ENCODE data around the gene IFNA7. TPM values are rescaled to one million over a fixed set of nuclear protein-coding genes. Genes with fewer than 3 reads are reported as not detected.

IFNA7 gene
- total and polyA plus RNA-seq, 2 donors (not counting 1 experiment from before 2014, with no cell fraction given) = not detected

DNA sequence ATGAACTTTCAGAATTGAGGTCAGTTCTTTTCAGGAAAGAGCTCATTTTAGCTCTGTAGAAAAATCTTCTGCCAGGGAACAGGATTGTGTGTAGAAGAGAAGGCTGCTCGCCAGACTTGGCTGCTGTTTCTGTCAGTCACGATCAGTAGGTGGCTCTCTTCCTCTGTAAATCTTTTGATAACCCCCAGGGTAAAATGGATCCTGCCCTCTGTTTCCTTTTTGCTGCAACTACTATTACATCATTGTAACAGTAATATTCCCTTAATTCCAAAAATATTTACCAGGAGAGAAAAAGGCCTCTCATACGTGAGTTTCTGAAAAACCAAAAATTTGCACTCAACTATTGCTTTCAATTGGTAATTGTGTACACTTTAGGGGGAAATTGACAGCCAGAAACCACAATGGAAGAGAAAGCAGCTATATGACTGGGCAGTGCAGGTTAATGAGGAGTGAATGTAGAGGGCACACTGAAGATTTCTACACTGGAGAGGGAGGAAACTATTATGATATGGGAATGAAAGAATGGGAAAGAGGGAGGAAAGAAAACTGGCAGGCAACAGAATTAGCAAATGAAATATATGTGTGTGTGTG, 47.9 kb downstream of the IFNA7 start:
- H3K4me2 ChIP-seq (ENCODE audit: extremely low read depth, insufficient read depth, low read length) = no peak overlapping the region

DNA sequence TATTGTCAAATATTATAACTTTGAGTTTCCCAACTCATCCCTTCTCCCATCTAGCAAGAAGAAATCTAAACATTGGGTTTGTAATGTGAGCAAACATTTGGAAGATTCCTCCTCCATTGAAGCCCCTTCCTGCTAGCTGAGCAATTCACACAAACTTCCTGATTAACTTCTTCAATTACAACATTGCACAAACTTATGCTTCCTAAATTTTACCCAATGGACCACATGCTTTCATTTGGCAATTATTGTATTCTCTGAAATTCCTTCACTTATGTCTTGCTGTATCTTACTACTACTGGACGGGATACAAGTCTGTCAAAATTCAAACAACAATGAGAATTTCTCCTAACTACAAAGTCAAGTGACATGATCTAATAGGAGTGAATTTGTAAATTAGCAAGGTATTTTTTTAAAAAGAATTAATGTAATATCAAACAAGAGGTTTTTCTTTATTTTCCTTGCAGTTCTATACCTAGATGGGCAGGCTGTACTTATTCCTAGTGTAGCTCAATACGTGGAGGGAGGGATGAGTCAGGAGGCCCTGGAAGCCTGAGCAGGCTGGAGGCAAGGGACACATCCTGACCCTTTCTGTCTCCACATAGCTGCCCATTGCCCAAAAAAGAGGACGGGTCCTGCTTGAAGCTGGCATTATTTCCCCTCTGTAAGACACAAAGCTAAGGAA, 48.5 kb downstream of the IFNA7 start:
- no peak overlapping the region for H3K27ac ChIP-seq (ENCODE audit: insufficient read depth, low read length)
- peak in 1 of 2 donors; percentile 20 for DNase-seq (ENCODE audit: low read depth in 2 of 2)
- H2AFZ ChIP-seq (ENCODE audit: low read length) = no peak overlapping the region
- no peaks in the 10 kb centered on the region for H3K27me3 ChIP-seq (ENCODE audit: control insufficient read depth, insufficient read depth, low read length)
- no peaks in the 10 kb centered on the region for H3K36me3 ChIP-seq (ENCODE audit: control insufficient read depth, insufficient read depth, low read length)
- no peak overlapping the region for H3K4me2 ChIP-seq (ENCODE audit: extremely low read depth, insufficient read depth, low read length)
- no peaks in the 10 kb centered on the region for H3K4me1 ChIP-seq (ENCODE audit: control insufficient read depth, extremely low read depth, insufficient read depth, low read length)
- no peak for TF ChIP-seq EZH2 (IDR thresholded peaks at IDR 0.05; ENCODE audit: low read length, missing control alignments)
- TF ChIP-seq, protein P1, sequence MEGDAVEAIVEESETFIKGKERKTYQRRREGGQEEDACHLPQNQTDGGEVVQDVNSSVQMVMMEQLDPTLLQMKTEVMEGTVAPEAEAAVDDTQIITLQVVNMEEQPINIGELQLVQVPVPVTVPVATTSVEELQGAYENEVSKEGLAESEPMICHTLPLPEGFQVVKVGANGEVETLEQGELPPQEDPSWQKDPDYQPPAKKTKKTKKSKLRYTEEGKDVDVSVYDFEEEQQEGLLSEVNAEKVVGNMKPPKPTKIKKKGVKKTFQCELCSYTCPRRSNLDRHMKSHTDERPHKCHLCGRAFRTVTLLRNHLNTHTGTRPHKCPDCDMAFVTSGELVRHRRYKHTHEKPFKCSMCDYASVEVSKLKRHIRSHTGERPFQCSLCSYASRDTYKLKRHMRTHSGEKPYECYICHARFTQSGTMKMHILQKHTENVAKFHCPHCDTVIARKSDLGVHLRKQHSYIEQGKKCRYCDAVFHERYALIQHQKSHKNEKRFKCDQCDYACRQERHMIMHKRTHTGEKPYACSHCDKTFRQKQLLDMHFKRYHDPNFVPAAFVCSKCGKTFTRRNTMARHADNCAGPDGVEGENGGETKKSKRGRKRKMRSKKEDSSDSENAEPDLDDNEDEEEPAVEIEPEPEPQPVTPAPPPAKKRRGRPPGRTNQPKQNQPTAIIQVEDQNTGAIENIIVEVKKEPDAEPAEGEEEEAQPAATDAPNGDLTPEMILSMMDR (conservative IDR thresholded peaks at IDR 0.05 in 1 of 2, IDR thresholded peaks at IDR 0.05 in 1 of 2; ENCODE audit: low read depth in 1 of 2, low read length in 2 of 2) = no peak
- H3K9me3 ChIP-seq (ENCODE audit: control insufficient read depth, insufficient read depth, low read depth, low read length) = no peaks in the 10 kb centered on the region
- no peaks in the 10 kb centered on the region for H4K20me1 ChIP-seq (ENCODE audit: control insufficient read depth, extremely low read depth, insufficient read depth, low read length)
- H3K79me2 ChIP-seq (ENCODE audit: control insufficient read depth, insufficient read depth, low read length) = no peaks in the 10 kb centered on the region
- H3K4me3 ChIP-seq (replicated peaks in 1 of 4; ENCODE audit: control extremely low read depth in 1 of 4, insufficient read depth in 1 of 4, low read depth in 3 of 4, low read length in 4 of 4) = no peak overlapping the region
- no peak overlapping the region for H3K9ac ChIP-seq (ENCODE audit: insufficient read depth, low read length)

More for the DNA sequence above, 47.9 kb downstream of the IFNA7 start:
- Histone ChIP-seq H3K79me2 (ENCODE audit: control insufficient read depth, insufficient read depth, low read length) (no peaks in the 10 kb centered on the region), H3K36me3 (ENCODE audit: control insufficient read depth, insufficient read depth, low read length) (no peaks in the 10 kb centered on the region), H3K27ac (ENCODE audit: insufficient read depth, low read length) (no peak overlapping the region), H3K4me1 (ENCODE audit: control insufficient read depth, extremely low read depth, insufficient read depth, low read length) (no peaks in the 10 kb centered on the region), H3K9ac (ENCODE audit: insufficient read depth, low read length) (no peak overlapping the region), H2AFZ (ENCODE audit: low read length) (no peak overlapping the region), H3K27me3 (ENCODE audit: control insufficient read depth, insufficient read depth, low read length) (no peaks in the 10 kb centered on the region), H3K4me3 (replicated peaks in 1 of 4; ENCODE audit: control extremely low read depth in 1 of 4, insufficient read depth in 1 of 4, low read depth in 3 of 4, low read length in 4 of 4) (no peak overlapping the region), H4K20me1 (ENCODE audit: control insufficient read depth, extremely low read depth, insufficient read depth, low read length) (no peaks in the 10 kb centered on the region), H3K9me3 (ENCODE audit: control insufficient read depth, insufficient read depth, low read depth, low read length) (no peaks in the 10 kb centered on the region)
- TF ChIP-seq, protein P1 (conservative IDR thresholded peaks at IDR 0.05 in 1 of 2, IDR thresholded peaks at IDR 0.05 in 1 of 2; ENCODE audit: low read depth in 1 of 2, low read length in 2 of 2) = no peak
- TF ChIP-seq EZH2 (IDR thresholded peaks at IDR 0.05; ENCODE audit: low read length, missing control alignments) = no peak
- peak; percentile 15 to 22 for DNase-seq (ENCODE audit: low read depth in 2 of 2)

Other genes with a start within 250 kb of the IFNA7 start
- gene HACD4, start 170.6 kb downstream of the IFNA7 start, total RNA-seq = 12.3 and 24.9 TPM in 2 replicates
- gene HACD4, start 170.6 kb downstream of the IFNA7 start, polyA plus RNA-seq = 11.4 and 27.1 TPM in 2 replicates
- under 0.01 and 0.17 TPM in 2 replicates for gene IFNB1, start 124.3 kb downstream of the IFNA7 start, total RNA-seq
- not detected in 2 replicates for gene IFNB1, start 124.3 kb downstream of the IFNA7 start, polyA plus RNA-seq
- gene IFNW1, start 60.4 kb downstream of the IFNA7 start, total RNA-seq = not detected in 2 replicates
- not detected in 2 replicates for gene IFNW1, start 60.4 kb downstream of the IFNA7 start, polyA plus RNA-seq
- not detected in 2 replicates for gene IFNA21, start 35.5 kb downstream of the IFNA7 start, total RNA-seq
- not detected in 2 replicates for gene IFNA21, start 35.5 kb downstream of the IFNA7 start, polyA plus RNA-seq
- not detected in 2 replicates for gene IFNA4, start 14.6 kb downstream of the IFNA7 start, total RNA-seq
- gene IFNA4, start 14.6 kb downstream of the IFNA7 start, polyA plus RNA-seq = not detected in 2 replicates
- gene IFNA10, start 4.9 kb upstream of the IFNA7 start, total RNA-seq = not detected in 2 replicates
- gene IFNA10, start 4.9 kb upstream of the IFNA7 start, polyA plus RNA-seq = not detected in 2 replicates
- not detected in 2 replicates for gene IFNA16, start 15.1 kb upstream of the IFNA7 start, total RNA-seq
- gene IFNA16, start 15.1 kb upstream of the IFNA7 start, polyA plus RNA-seq = not detected in 2 replicates
- not detected in 2 replicates for gene IFNA17, start 26.0 kb upstream of the IFNA7 start, total RNA-seq
- not detected in 2 replicates for gene IFNA17, start 26.0 kb upstream of the IFNA7 start, polyA plus RNA-seq
- not detected in 2 replicates for gene IFNA14, start 37.8 kb upstream of the IFNA7 start, total RNA-seq
- not detected in 2 replicates for gene IFNA14, start 37.8 kb upstream of the IFNA7 start, polyA plus RNA-seq
- gene IFNA5, start 103.1 kb upstream of the IFNA7 start, total RNA-seq = not detected in 2 replicates
- not detected in 2 replicates for gene IFNA5, start 103.1 kb upstream of the IFNA7 start, polyA plus RNA-seq
- 37.2 and 37.5 TPM in 2 replicates for gene KLHL9, start 133.2 kb upstream of the IFNA7 start, total RNA-seq
- 25.7 and 33.5 TPM in 2 replicates for gene KLHL9, start 133.2 kb upstream of the IFNA7 start, polyA plus RNA-seq
- not detected in 2 replicates for gene IFNA6, start 148.7 kb upstream of the IFNA7 start, total RNA-seq
- not detected in 2 replicates for gene IFNA6, start 148.7 kb upstream of the IFNA7 start, polyA plus RNA-seq
- not detected in 2 replicates for gene IFNA13, start 165.9 kb upstream of the IFNA7 start, total RNA-seq
- gene IFNA13, start 165.9 kb upstream of the IFNA7 start, polyA plus RNA-seq = not detected in 2 replicates
- not detected in 2 replicates for gene IFNA2, start 183.2 kb upstream of the IFNA7 start, total RNA-seq
- not detected in 2 replicates for gene IFNA2, start 183.2 kb upstream of the IFNA7 start, polyA plus RNA-seq
- not detected in 2 replicates for gene IFNA8, start 206.9 kb upstream of the IFNA7 start, total RNA-seq
- gene IFNA8, start 206.9 kb upstream of the IFNA7 start, polyA plus RNA-seq = not detected in 2 replicates
- not detected in 2 replicates for gene IFNA1, start 238.2 kb upstream of the IFNA7 start, total RNA-seq
- gene IFNA1, start 238.2 kb upstream of the IFNA7 start, polyA plus RNA-seq = not detected in 2 replicates